Adipocyte (in vitro differentiated cells): ENCODE results near the gene ZNF200.

Experiments
- DNase-seq: peaks from one replicate; pipeline ENCODE4 v3.0.0-alpha.2; 2015; ENCODE audit warnings: low read depth
- H3K27me3 ChIP-seq: replicated peaks from 2 replicates; pipeline ENCODE4 v1.7.0; 2013; ENCODE audit warnings: mild to moderate bottlenecking, low read length, moderate library complexity; ENCODE audit not compliant: control insufficient read depth, insufficient read depth
- H3K36me3 ChIP-seq: 2 replicates; pipeline ENCODE4 v1.7.0; 2013; ENCODE audit warnings: low read length, mild to moderate bottlenecking, moderate library complexity; ENCODE audit not compliant: control insufficient read depth, insufficient read depth, severe bottlenecking
- H3K4me1 ChIP-seq: 2 replicates; pipeline ENCODE4 v1.7.0; 2013; ENCODE audit warnings: mild to moderate bottlenecking, low read length, moderate library complexity; ENCODE audit not compliant: control insufficient read depth, insufficient read depth
- H3K4me3 ChIP-seq: 2 replicates; pipeline ENCODE4 v1.7.0; 2013; ENCODE audit warnings: mild to moderate bottlenecking, low read length, moderate library complexity
- H3K9ac ChIP-seq: 2 replicates; pipeline ENCODE4 v1.7.0; 2013; ENCODE audit warnings: mild to moderate bottlenecking, low read length, moderate library complexity
- H3K9me3 ChIP-seq: 2 replicates; pipeline ENCODE4 v1.7.0; 2013; ENCODE audit warnings: mild to moderate bottlenecking, low read length, moderate library complexity; ENCODE audit not compliant: control insufficient read depth

ZNF200 gene

GRCh38 chr16:3268294-3268693 lies 33.3 kb upstream of the ZNF200 start:
- Histone ChIP-seq H3K9me3 (no peaks in the 10 kb centered on the region), H3K27me3 (no peaks in the 10 kb centered on the region), H3K9ac (no peak overlapping the region), H3K36me3 (no peaks in the 10 kb centered on the region), H3K4me1 (peaks cover 11% of the 10 kb centered on the region), H3K4me3 (no peak overlapping the region)
- DNase-seq: no peak

- no peaks in the 10 kb centered on the region for H3K9me3 ChIP-seq
- no peaks in the 10 kb centered on the region for H3K27me3 ChIP-seq
- DNase-seq: peak; percentile 79
These were observed 32.0 kb upstream of the ZNF200 start for GRCh38 chr16:3266873-3267537.

GRCh38 chr16:3264137-3265036 lies 29.4 kb upstream of the ZNF200 start:
- Histone ChIP-seq H3K9me3 (no peaks in the 10 kb centered on the region), H3K36me3 (no peaks in the 10 kb centered on the region), H3K27me3 (no peaks in the 10 kb centered on the region), H3K4me1 (peaks cover 19% of the 10 kb centered on the region), H3K4me3 (peak overlapping the region; percentile 87), H3K9ac (peak overlapping the region; percentile 95)
- DNase-seq: peak; percentile 99

More at GRCh38 chr16:3266873-3267537, 32.0 kb upstream of the ZNF200 start:
- Histone ChIP-seq H3K9ac (no peak overlapping the region), H3K4me3 (no peak overlapping the region), H3K4me1 (peaks cover 14% of the 10 kb centered on the region), H3K36me3 (no peaks in the 10 kb centered on the region)

GRCh38 chr16:3262517-3262916 lies 27.6 kb upstream of the ZNF200 start:
- Histone ChIP-seq H3K9ac (no peak overlapping the region), H3K9me3 (no peaks in the 10 kb centered on the region), H3K36me3 (no peaks in the 10 kb centered on the region), H3K27me3 (no peaks in the 10 kb centered on the region), H3K4me1 (peaks cover 32% of the 10 kb centered on the region), H3K4me3 (no peak overlapping the region)
- DNase-seq: no peak

- no peaks in the 10 kb centered on the region for H3K27me3 ChIP-seq
- peaks cover 29% of the 10 kb centered on the region for H3K4me1 ChIP-seq
- no peak for DNase-seq
- H3K9me3 ChIP-seq: no peaks in the 10 kb centered on the region
- no peak overlapping the region for H3K4me3 ChIP-seq
- H3K9ac ChIP-seq: no peak overlapping the region
- H3K36me3 ChIP-seq: no peaks in the 10 kb centered on the region
These were observed 24.9 kb upstream of the ZNF200 start for GRCh38 chr16:3259836-3260235.

GRCh38 chr16:3256866-3257465 lies 22.0 kb upstream of the ZNF200 start:
- Histone ChIP-seq H3K9ac (no peak overlapping the region), H3K9me3 (no peaks in the 10 kb centered on the region), H3K27me3 (peaks cover 18% of the 10 kb centered on the region), H3K36me3 (no peaks in the 10 kb centered on the region), H3K4me1 (peaks cover 23% of the 10 kb centered on the region), H3K4me3 (no peak overlapping the region)
- DNase-seq: no peak

GRCh38 chr16:3256146-3256865 lies 21.3 kb upstream of the ZNF200 start, which contains the start of gene MEFV:
Gene MEFV (minus strand): TSS chr16:3256633. CDS start chr16:3256587, 46 bp downstream.
- Histone ChIP-seq H3K4me3 (no peak within 1 kb of the TSS), H3K27me3 (peaks cover 18% of the 10 kb centered on the region), H3K9me3 (no peaks in the 10 kb centered on the region), H3K36me3 (no peaks in the 10 kb centered on the region), H3K9ac (no peak within 1 kb of the TSS), H3K4me1 (peaks cover 23% of the 10 kb centered on the region)
- no peak for DNase-seq

GRCh38 chr16:3254309-3254708 lies 19.4 kb upstream of the ZNF200 start:
- Histone ChIP-seq H3K36me3 (no peaks in the 10 kb centered on the region), H3K4me3 (no peak overlapping the region), H3K9me3 (no peaks in the 10 kb centered on the region), H3K27me3 (peaks cover 27% of the 10 kb centered on the region), H3K4me1 (peaks cover 18% of the 10 kb centered on the region), H3K9ac (no peak overlapping the region)
- DNase-seq: no peak

- H3K9me3 ChIP-seq: no peaks in the 10 kb centered on the region
- H3K9ac ChIP-seq: no peak overlapping the region
- no peak for DNase-seq
- peaks cover 36% of the 10 kb centered on the region for H3K27me3 ChIP-seq
- H3K36me3 ChIP-seq: no peaks in the 10 kb centered on the region
- H3K4me1 ChIP-seq: peaks cover 6% of the 10 kb centered on the region
- no peak overlapping the region for H3K4me3 ChIP-seq
These were observed 18.0 kb upstream of the ZNF200 start for GRCh38 chr16:3252967-3253366.

- Histone ChIP-seq H3K27me3 (peaks cover 52% of the 10 kb centered on the region), H3K36me3 (no peaks in the 10 kb centered on the region), H3K4me3 (no peak overlapping the region), H3K9ac (no peak overlapping the region), H3K4me1 (no peaks in the 10 kb centered on the region), H3K9me3 (no peaks in the 10 kb centered on the region)
- DNase-seq: no peak
These were observed 14.5 kb upstream of the ZNF200 start for GRCh38 chr16:3249451-3249850.

GRCh38 chr16:3249020-3249419 lies 14.1 kb upstream of the ZNF200 start:
- DNase-seq: no peak
- no peaks in the 10 kb centered on the region for H3K36me3 ChIP-seq
- no peaks in the 10 kb centered on the region for H3K9me3 ChIP-seq
- H3K4me1 ChIP-seq: no peaks in the 10 kb centered on the region
- peaks cover 53% of the 10 kb centered on the region for H3K27me3 ChIP-seq
- H3K9ac ChIP-seq: no peak overlapping the region
- no peak overlapping the region for H3K4me3 ChIP-seq
